GM10248 (cell line): ENCODE data around the gene GPC2.
A peak's percentile ranks its signal among the peaks of the same experiment; 100 is the strongest.

Experiments used
- CTCF ChIA-PET: fragments of 300-600 bp; sonication (Branson Sonifier 250); formaldehyde crosslinking; extraction: SDS; loops from one replicate; lab custom pipeline; 2021; ENCODE audit warnings: antibody characterized with exemption; lab: Yijun Ruan, JAX
- POLR2A ChIA-PET: fragments of 350-650 bp; sonication (Branson Sonifier 250); formaldehyde crosslinking; extraction: SDS; loops from one replicate; lab custom pipeline; 2020; ENCODE audit warnings: antibody characterized with exemption; lab: Yijun Ruan, JAX
- DNase-seq: peaks from one replicate; pipeline ENCODE4 v3.0.0; 2012; ENCODE audit errors: extremely low spot score
- CTCF ChIP-seq: IDR thresholded peaks from 2 replicates; pipeline ENCODE4 v1.5.1; 2012; ENCODE audit warnings: mild to moderate bottlenecking, low read depth; ENCODE audit errors: extremely low read depth, missing control alignments, control extremely low read depth

Gene GPC2

GRCh38 chr7:100175296-100175935 is 1.8 kb downstream of the GPC2 start:
- CTCF ChIA-PET, result interaction anchor here (1.2 kb wide), 1 partner anchor 20 kb away, joined by 3 read pairs; no protein-coding TSS in a partner anchor
- TF ChIP-seq CTCF, result no peak
- no peak for DNase-seq
- POLR2A ChIA-PET, result no interaction called here

- no peak for TF ChIP-seq CTCF
- ChIA-PET POLR2A (no interaction called here), CTCF (interaction anchor here (1.2 kb wide), 1 partner anchor 19 kb away, joined by 3 read pairs; no protein-coding TSS in a partner anchor)
- DNase-seq, result no peak
Measured at GRCh38 chr7:100174582-100174981, 2.6 kb downstream of the GPC2 start.

- no peak for TF ChIP-seq CTCF
- no peak for DNase-seq
- CTCF ChIA-PET, result no interaction called here
- POLR2A ChIA-PET, result no interaction called here
Measured at GRCh38 chr7:100173806-100174495, 3.2 kb downstream of the GPC2 start.

GRCh38 chr7:100171840-100172239 is 5.3 kb downstream of the GPC2 start:
- TF ChIP-seq CTCF, result no peak
- CTCF ChIA-PET, result interaction anchor here (1.0 to 1.3 kb wide), 3 partner anchors 18 to 257 kb away, joined by 3 read pairs; partner anchors contain the start of gene ZCWPW1
- POLR2A ChIA-PET, result interaction anchor here (0.6 kb wide), 1 partner anchor 350 kb away, joined by 3 read pairs; no protein-coding TSS in a partner anchor
- no peak for DNase-seq

- POLR2A ChIA-PET, result no interaction called here
- DNase-seq, result peak; percentile 54
- no peak for TF ChIP-seq CTCF
- CTCF ChIA-PET, result interaction anchor here (1.0 to 1.3 kb wide), 3 partner anchors 19 to 257 kb away, joined by 3 read pairs; partner anchors contain the start of gene ZCWPW1
Measured at GRCh38 chr7:100171087-100171681, 6.0 kb downstream of the GPC2 start.
